ENCODE measurements around the gene CDKL5.
A peak's percentile ranks its signal among the peaks of the same experiment; 100 is the strongest.

CDKL5 gene

GRCh38 chrX:18643853-18644252 is 218.4 kb downstream of the CDKL5 start:
- no peak for DNase-seq (ENCODE audit: low spot score)

- DNase-seq (ENCODE audit: low spot score), result no peak
Observed at GRCh38 chrX:18647621-18648020, 222.2 kb downstream of the CDKL5 start.

DNA sequence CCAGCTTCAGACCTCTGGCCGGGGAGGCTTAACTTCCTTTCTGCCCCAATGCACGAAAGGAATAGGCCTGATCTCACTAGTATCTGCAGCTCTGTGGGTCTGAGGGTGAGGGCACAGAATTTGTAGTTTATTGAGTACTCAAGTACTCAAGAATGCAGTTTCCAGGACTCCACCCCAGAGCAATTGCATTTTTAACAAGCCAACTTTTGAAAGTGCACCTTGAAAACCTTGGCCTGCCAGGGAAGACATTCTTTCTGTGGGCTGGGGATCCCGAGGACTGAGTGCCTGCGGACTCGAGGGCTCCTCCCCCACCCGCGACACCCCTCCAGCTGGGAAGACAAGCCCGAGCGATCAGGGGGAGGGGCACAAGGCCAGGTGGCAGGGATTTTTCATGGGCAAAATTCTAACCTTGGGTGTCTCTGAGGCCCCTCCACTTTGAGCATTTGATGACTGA is 224.1 kb downstream of the CDKL5 start:
- no peak for DNase-seq (ENCODE audit: low spot score)

GRCh38 chrX:18650662-18651061 is 225.3 kb downstream of the CDKL5 start:
- no peak for DNase-seq (ENCODE audit: low spot score)

GRCh38 chrX:18652636-18653035 is 227.2 kb downstream of the CDKL5 start:
- DNase-seq (ENCODE audit: low spot score), result no peak

DNA sequence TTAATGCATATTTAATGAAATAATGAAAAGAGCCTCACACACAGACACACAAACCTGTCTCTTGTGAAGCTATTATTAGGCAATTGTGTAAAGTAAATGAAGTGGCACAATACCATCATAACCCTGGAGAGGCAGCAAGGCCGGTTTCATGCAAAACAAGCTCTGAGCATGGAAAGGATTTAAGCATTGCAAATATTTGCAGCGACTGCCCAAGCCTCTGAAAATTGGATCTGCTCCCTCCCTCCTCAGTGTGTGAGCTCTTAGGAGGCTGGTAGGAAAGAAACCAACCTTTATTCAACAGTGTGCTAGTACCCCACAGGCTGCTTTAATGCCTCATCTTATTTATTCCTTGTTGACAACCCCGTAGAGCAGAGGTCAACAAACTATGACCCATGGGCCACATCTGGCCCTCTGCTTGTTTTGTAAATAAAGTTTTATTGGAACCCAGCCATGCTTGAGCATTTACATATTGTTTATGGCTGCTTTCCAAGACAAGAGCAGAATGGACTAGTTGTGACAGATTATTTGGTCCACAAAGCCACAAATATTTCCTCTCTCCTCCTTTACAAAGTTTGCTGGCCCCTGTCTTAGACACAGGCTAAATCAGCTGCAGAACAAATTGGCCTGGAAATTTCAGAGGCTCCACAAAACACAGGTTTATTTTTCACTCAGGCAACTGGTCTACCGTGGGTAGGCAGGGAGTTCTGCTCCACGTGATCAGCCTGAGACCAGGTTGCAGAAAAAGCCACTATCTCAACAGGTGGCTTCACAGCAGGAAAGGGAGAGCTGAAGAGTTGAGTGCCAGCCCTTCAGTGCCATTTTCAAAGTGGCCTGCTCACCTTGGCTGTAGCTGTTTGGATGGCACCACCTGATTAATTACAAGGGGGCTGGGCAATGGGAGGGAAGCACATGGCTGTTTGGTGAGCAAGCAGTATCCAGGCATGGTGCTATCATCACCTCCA is 229.7 kb downstream of the CDKL5 start:
- no peak for DNase-seq (ENCODE audit: low spot score)

GRCh38 chrX:18661273-18661672 is 235.9 kb downstream of the CDKL5 start:
- no peak for DNase-seq (ENCODE audit: low spot score)

DNA sequence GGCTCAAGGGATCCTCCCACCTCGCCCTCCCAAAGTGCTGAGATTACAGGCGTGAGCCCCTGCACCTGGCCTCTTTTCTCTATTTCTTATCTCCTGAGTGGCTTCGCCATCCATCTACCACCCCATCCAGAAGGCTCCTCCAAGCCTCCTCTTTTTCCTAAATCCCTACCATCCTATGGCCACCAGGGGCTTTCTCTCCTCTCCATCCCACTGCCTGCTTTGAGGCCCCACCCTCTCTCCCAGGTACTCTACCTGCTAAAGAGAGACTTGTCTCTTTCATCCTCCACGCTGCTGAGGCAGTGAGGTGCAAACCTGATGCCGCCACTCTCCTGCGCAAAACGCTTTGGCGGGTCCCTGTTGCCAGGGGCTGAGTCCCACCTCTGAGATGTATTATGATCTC is 239.5 kb downstream of the CDKL5 start:
- no peak for DNase-seq (ENCODE audit: low spot score)

DNA sequence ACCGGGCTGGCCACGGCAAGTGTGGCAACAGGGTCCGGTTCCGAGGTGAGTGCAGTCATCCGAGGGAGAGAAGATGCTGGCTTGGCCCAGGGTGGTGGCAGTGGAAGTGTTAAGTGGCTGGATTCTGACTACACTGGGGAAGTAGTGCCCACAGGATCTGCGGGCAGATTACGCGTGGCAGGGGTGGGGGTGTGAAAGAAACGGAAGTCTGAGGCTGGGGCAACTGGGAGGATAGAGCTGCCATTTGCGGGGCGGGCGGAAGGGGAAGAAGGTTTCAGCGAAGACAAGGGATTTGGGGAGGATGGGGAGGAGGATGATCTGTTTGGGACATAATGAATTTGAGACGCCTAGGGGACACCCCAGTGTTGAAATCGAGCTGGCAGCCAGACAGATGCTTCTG is 241.2 kb downstream of the CDKL5 start:
- DNase-seq (ENCODE audit: low spot score), result no peak

GRCh38 chrX:18668071-18668835 is 242.8 kb downstream of the CDKL5 start:
- no peak for DNase-seq (ENCODE audit: low spot score)

DNA sequence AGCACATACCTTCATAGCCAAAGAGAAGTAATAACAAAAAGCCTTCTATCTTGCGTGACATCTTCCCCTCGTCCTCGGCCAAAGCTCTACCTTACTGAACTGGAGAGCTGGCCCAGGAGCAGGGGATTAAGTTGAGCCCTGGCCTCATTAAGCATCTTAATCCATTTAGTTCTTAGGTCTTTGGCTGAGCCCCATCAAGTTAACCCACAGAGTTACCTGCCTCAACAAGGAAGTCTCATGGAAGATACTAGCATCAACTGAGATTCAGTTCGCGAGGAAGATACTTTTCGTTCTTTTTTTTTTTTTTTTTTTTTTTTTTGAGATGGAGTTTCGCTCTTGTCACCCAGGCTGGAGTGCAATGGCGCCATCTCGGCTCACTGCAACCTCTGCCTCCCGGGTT is 246.6 kb downstream of the CDKL5 start, which contains the start of gene RS1:
RS1 (minus strand) TSS at position 101 of the 400 bp plus-strand sequence; CDS start at position 61, 40 bp downstream.
- DNase-seq (ENCODE audit: low spot score), result no peak

- DNase-seq (ENCODE audit: low spot score), result no peak
Observed at GRCh38 chrX:18674417-18674787, 249.0 kb downstream of the CDKL5 start.

GRCh38 chrX:18674788-18675735 is 249.7 kb downstream of the CDKL5 start:
- DNase-seq (ENCODE audit: low spot score), result peak; percentile 75

- DNase-seq (ENCODE audit: low spot score), result no peak
Observed at GRCh38 chrX:18676050-18676449, 250.6 kb downstream of the CDKL5 start.

- DNase-seq (ENCODE audit: low spot score), result peak; percentile 56
Observed at GRCh38 chrX:18676470-18676869, 251.1 kb downstream of the CDKL5 start.

- no peak for DNase-seq (ENCODE audit: low spot score)
Observed at GRCh38 chrX:18677161-18677869, 251.9 kb downstream of the CDKL5 start.

- DNase-seq (ENCODE audit: low spot score), result no peak
Observed at GRCh38 chrX:18681996-18682395, 256.6 kb downstream of the CDKL5 start.

- DNase-seq (ENCODE audit: low spot score), result no peak
Observed at GRCh38 chrX:18682979-18683387, 257.6 kb downstream of the CDKL5 start.

DNA sequence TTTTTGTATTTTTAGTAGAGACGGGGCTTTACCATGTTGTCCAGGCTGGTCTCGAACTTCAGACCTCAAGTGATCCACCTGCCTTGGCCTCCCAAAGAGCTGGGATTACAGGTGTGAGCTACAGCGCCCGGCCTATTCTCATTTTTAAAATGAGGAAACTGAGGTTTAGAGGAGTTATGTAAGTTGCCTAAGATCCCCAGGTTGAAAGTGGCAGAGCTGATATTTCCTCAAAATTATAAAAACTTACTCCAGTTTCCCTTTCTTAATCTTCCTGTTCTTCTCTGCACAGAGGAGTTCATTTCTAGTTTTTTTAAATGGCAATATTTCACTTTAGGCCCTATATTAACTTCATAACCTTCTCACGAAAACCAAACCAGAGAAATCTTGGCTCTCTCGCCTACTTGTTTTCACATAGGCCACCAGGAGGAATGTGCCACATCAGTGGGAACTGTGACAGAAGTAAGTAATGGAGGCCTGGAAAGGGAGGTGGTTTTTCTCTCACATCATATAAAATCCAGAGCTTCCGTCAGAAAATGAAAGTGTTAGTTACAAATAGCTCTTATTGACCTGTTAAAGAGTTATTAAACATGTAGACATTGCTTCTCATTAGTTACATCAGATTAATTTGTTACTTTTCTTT is 262.6 kb downstream of the CDKL5 start:
- no peak for DNase-seq (ENCODE audit: low spot score)

DNA sequence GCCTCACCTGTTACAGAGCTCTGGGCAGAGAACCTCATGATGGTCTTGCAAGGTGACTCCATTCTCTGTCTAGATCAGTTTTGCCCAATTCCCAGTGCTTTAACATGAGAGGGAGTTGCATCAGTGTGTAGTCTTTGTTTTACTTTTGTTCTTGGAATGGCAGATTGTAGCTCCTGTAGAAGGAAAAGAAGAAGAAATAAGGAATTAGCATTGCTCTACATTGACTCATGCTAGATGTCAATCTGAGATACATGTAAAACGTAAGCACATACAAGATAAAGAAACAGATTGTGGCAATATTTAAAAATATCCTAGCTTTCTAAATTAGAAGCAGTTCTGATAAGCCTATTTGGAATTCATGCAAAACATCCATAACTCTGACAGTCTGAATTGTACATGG is 266.0 kb downstream of the CDKL5 start:
- no peak for DNase-seq (ENCODE audit: low spot score)

All from SK-N-DZ (cell line).